ENCODE measurements around the gene PRKAG1. TPM values are rescaled to one million over a fixed set of nuclear protein-coding genes. Genes with fewer than 3 reads are reported as not detected.

The PRKAG1 gene
- total and polyA plus RNA-seq, 12 donors, result 60.1 to 141 (median 82.3) TPM

DNA sequence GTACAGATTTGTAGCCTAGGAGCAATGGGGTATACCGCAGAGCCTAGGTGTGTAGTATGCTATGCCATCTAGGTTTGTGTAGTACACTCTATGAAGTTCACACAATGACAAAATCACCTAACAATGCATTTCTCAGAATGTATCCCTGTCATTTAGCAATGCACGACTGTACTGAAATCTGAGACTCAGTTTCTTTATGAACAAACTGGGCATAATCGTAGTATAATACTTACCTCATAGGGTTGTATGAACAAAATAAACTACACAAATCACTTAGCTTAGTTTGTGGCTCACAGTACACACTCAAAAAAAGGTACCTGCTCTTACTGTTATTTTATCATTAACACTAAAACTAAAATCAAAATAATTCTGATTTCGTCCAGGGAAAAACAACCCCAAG, 6.9 kb upstream of the PRKAG1 start:
- no peak overlapping the region for H3K4me3 ChIP-seq
- WGBS, 4 donors, result 90 to 92% (median 91%) methylated on average over 4 of the region's 4 CpGs
- intact Hi-C loops (cut with DNase I), result no loop called here
- peaks cover 0 to 86% of the 10 kb centered on the region in 2 donors for H3K36me3 ChIP-seq (replicated peaks in 1 of 2)
- TF ChIP-seq POLR2A (IDR thresholded peaks at IDR 0.05) (no peak), CTCF (IDR thresholded peaks at IDR 0.05) (no peak)
- H3K4me1 ChIP-seq (replicated peaks in 1 of 2), result no peaks in the 10 kb centered on the region
- no peak overlapping the region for H3K27ac ChIP-seq
- no peak for DNase-seq
- no peaks in the 10 kb centered on the region for H3K9me3 ChIP-seq (replicated peaks in 1 of 3)
- H3K27me3 ChIP-seq, result no peaks in the 10 kb centered on the region

- no peaks in the 10 kb centered on the region for H3K27me3 ChIP-seq
- H3K36me3 ChIP-seq (replicated peaks in 1 of 2), result peaks cover 0 to 86% of the 10 kb centered on the region in 2 donors
- intact Hi-C loops (cut with DNase I), result loop anchor here in 1 of 2 donors (5.0 kb wide), 1 partner anchor 33 kb away; no protein-coding TSS in a partner anchor
- H3K27ac ChIP-seq, result no peak overlapping the region
- peaks cover 3% of the 10 kb centered on the region in 2 donors for H3K4me1 ChIP-seq (replicated peaks in 1 of 2)
- no peaks in the 10 kb centered on the region for H3K9me3 ChIP-seq (replicated peaks in 1 of 3)
- 89 to 92% (median 91%) methylated on average over 8 to 12 of the region's 12 CpGs for WGBS, 4 donors
- DNase-seq, result peak in 1 of 7 donors; percentile 15
- H3K4me3 ChIP-seq, result no peak overlapping the region
- no peak for TF ChIP-seq POLR2A (IDR thresholded peaks at IDR 0.05)
- no peak for TF ChIP-seq CTCF (IDR thresholded peaks at IDR 0.05)
Measured at GRCh38 chr12:49024543-49024942, 6.0 kb upstream of the PRKAG1 start.

- 87 to 99% (median 92%) methylated on average over 2 of the region's 2 CpGs for WGBS, 4 donors
- H3K4me3 ChIP-seq, result no peak overlapping the region
- intact Hi-C loops (cut with DNase I), result loop anchor here in 1 of 2 donors (5.0 kb wide), 1 partner anchor 33 kb away; no protein-coding TSS in a partner anchor
- H3K27ac ChIP-seq, result no peak overlapping the region
- H3K9me3 ChIP-seq (replicated peaks in 1 of 3), result no peaks in the 10 kb centered on the region
- TF ChIP-seq CTCF (IDR thresholded peaks at IDR 0.05) (no peak), POLR2A (IDR thresholded peaks at IDR 0.05) (no peak)
- DNase-seq, result no peak
- peaks cover 0 to 79% of the 10 kb centered on the region in 2 donors for H3K36me3 ChIP-seq (replicated peaks in 1 of 2)
- H3K4me1 ChIP-seq (replicated peaks in 1 of 2), result peaks cover 7 to 9% of the 10 kb centered on the region in 2 donors
- no peaks in the 10 kb centered on the region for H3K27me3 ChIP-seq
Measured at GRCh38 chr12:49023812-49024211, 5.2 kb upstream of the PRKAG1 start.

DNA sequence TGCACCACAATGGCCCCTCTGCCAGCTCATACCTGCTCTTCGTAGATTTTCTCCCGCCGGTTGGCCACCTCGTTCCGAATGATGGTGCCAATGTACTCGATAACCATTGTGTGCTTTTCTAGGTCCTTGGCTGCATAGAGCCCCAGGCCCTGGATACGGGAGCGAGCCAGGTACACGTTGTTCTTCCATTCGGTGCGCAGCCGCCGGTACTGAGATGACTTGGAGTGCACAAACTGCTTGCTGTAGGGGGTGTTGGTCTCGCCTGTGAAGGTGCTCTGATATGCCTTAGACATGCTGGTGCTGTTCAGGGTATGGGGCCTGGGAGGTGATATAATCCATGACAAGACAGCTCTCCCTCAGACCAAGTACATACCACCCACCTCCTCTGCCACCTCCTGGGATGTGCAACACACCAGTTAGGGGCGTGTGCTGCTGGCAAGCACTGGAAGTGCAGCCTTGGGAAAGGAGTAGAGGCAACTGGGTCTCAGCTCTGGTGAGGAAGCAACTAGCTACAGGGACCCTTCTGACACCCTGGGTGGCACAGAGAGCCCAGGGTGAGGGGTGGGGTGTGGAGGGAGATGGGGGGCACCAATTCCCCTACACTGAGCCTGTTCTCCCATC, 4.1 kb upstream of the PRKAG1 start:
- Histone ChIP-seq H3K27ac (no peak overlapping the region), H3K4me1 (replicated peaks in 1 of 2) (peaks cover 11 to 13% of the 10 kb centered on the region in 2 donors), H3K27me3 (no peaks in the 10 kb centered on the region), H3K9me3 (replicated peaks in 1 of 3) (no peaks in the 10 kb centered on the region), H3K4me3 (no peak overlapping the region), H3K36me3 (replicated peaks in 1 of 2) (peaks cover 0 to 68% of the 10 kb centered on the region in 2 donors)
- DNase-seq, result peak in 3 of 7 donors; percentile 12 to 22 (median 18)
- TF ChIP-seq POLR2A (IDR thresholded peaks at IDR 0.05) (no peak), CTCF (IDR thresholded peaks at IDR 0.05) (no peak)
- intact Hi-C loops (cut with DNase I), result loop anchor here in 1 of 2 donors (5.0 kb wide), 1 partner anchor 35 kb away; no protein-coding TSS in a partner anchor
- 85 to 93% (median 89%) methylated on average over 15 of the region's 15 CpGs for WGBS, 4 donors

Data from adrenal gland (tissue), 12 donors.